ENCODE results near the gene CPLX1. TPM values are rescaled to one million over a fixed set of nuclear protein-coding genes. Genes with fewer than 3 reads are reported as not detected.
A peak's percentile ranks its signal among the peaks of the same experiment; 100 is the strongest.
"Not testable (repeated sequence)": the region's sequence is repeated elsewhere in the genome, so short reads cannot be mapped to it uniquely, and the experiment has no call there.

The CPLX1 gene
- total RNA-seq, 2 experiments from 2014 or later, result 0.21 to 0.25 TPM

- Histone ChIP-seq H3K9me2 (ENCODE audit: insufficient read depth, low read length) (no peaks in the 10 kb centered on the region), H3K4me2 (ENCODE audit: low read length) (no peak overlapping the region), H4K20me1 (ENCODE audit: insufficient read depth, low read length) (no peaks in the 10 kb centered on the region), H3K4me3 (ENCODE audit: low read depth, low read length, poor library complexity, severe bottlenecking) (no peak overlapping the region), H3K79me2 (ENCODE audit: insufficient read depth, low read depth, low read length) (no peaks in the 10 kb centered on the region), H2AFZ (ENCODE audit: low read length) (no peak overlapping the region), H3K36me3 (ENCODE audit: insufficient read depth, low read length) (peaks cover 33% of the 10 kb centered on the region; the same call in 1 of the 2 replicates), H3K9me3 (ENCODE audit: low read length) (no peaks in the 10 kb centered on the region), H3K4me1 (ENCODE audit: insufficient read depth, low read length, poor library complexity, severe bottlenecking) (peaks cover 10% of the 10 kb centered on the region), H3K27ac (ENCODE audit: low read depth, low read length, poor library complexity, severe bottlenecking) (no peak overlapping the region)
- ChIA-PET POLR2A (no interaction called here), CTCF (ENCODE audit: unreplicated experiment) (no interaction called here)
- intact Hi-C loops (cut with micrococcal nuclease; ENCODE audit: unreplicated experiment), result no loop called here
- BruUV-seq (replicated peaks), result no TSS peak
- DNase-seq (ENCODE audit: low spot score), result no peak
- no peak for TF ChIP-seq EZH2phosphoT487 (IDR thresholded peaks at IDR 0.05; ENCODE audit: borderline replicate concordance, low read depth, low read length)
- TF ChIP-seq, protein P1, sequence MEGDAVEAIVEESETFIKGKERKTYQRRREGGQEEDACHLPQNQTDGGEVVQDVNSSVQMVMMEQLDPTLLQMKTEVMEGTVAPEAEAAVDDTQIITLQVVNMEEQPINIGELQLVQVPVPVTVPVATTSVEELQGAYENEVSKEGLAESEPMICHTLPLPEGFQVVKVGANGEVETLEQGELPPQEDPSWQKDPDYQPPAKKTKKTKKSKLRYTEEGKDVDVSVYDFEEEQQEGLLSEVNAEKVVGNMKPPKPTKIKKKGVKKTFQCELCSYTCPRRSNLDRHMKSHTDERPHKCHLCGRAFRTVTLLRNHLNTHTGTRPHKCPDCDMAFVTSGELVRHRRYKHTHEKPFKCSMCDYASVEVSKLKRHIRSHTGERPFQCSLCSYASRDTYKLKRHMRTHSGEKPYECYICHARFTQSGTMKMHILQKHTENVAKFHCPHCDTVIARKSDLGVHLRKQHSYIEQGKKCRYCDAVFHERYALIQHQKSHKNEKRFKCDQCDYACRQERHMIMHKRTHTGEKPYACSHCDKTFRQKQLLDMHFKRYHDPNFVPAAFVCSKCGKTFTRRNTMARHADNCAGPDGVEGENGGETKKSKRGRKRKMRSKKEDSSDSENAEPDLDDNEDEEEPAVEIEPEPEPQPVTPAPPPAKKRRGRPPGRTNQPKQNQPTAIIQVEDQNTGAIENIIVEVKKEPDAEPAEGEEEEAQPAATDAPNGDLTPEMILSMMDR (conservative IDR thresholded peaks at IDR 0.05; ENCODE audit: low read length), result no peak
These were observed 86.4 kb downstream of the CPLX1 start for GRCh38 chr4:739569-739968.

DNA sequence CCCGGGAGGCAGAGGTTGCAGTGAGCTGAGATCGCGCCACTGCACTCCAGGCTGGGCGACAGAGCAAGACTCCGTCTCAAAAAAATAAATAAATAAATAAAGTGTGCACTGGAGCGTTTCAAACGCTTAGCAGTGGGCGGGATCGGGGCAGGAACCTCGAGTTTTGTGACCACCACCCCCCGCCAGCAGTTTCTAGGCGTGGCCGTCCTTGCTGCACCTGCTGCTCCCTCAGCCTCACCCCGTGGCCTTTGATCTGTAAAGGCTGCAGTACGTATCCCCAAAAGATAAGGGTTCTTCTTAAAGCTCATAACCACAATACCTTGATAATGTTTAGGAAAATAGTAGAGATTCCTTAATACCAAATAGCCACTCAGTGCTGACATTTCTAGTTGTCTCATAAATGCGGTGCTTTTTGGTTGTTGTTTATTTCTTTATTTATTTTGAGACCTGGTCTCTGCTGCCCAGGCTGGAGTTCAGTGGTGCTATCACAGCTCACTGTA lies 87.1 kb downstream of the CPLX1 start:
- TF ChIP-seq EZH2phosphoT487 (IDR thresholded peaks at IDR 0.05; ENCODE audit: borderline replicate concordance, low read depth, low read length), result no peak
- TF ChIP-seq, protein P1 (conservative IDR thresholded peaks at IDR 0.05; ENCODE audit: low read length), result no peak
- Histone ChIP-seq H2AFZ (ENCODE audit: low read length) (no peak overlapping the region), H3K9me3 (ENCODE audit: low read length) (no peaks in the 10 kb centered on the region), H4K20me1 (ENCODE audit: insufficient read depth, low read length) (no peaks in the 10 kb centered on the region), H3K9me2 (ENCODE audit: insufficient read depth, low read length) (no peaks in the 10 kb centered on the region), H3K79me2 (ENCODE audit: insufficient read depth, low read depth, low read length) (no peaks in the 10 kb centered on the region), H3K27ac (ENCODE audit: low read depth, low read length, poor library complexity, severe bottlenecking) (no peak overlapping the region), H3K4me3 (ENCODE audit: low read depth, low read length, poor library complexity, severe bottlenecking) (no peak overlapping the region), H3K4me2 (ENCODE audit: low read length) (no peak overlapping the region), H3K36me3 (ENCODE audit: insufficient read depth, low read length) (peaks cover 40% of the 10 kb centered on the region; the same call in 1 of the 2 replicates), H3K4me1 (ENCODE audit: insufficient read depth, low read length, poor library complexity, severe bottlenecking) (peaks cover 10% of the 10 kb centered on the region)
- POLR2A ChIA-PET, result no interaction called here
- intact Hi-C loops (cut with micrococcal nuclease; ENCODE audit: unreplicated experiment), result no loop called here
- BruUV-seq (replicated peaks), result no TSS peak
- peak; percentile 58 for DNase-seq (ENCODE audit: low spot score)
- CTCF ChIA-PET (ENCODE audit: unreplicated experiment), result no interaction called here

GRCh38 chr4:736561-736960 lies 89.4 kb downstream of the CPLX1 start:
- H3K27ac ChIP-seq (ENCODE audit: low read depth, low read length, poor library complexity, severe bottlenecking); intact Hi-C loops (cut with micrococcal nuclease; ENCODE audit: unreplicated experiment); H3K9me2 ChIP-seq (ENCODE audit: insufficient read depth, low read length); H3K4me2 ChIP-seq (ENCODE audit: low read length); H3K4me3 ChIP-seq (ENCODE audit: low read depth, low read length, poor library complexity, severe bottlenecking); H3K9me3 ChIP-seq (ENCODE audit: low read length); H4K20me1 ChIP-seq (ENCODE audit: insufficient read depth, low read length); CTCF ChIA-PET (ENCODE audit: unreplicated experiment); BruUV-seq (replicated peaks); POLR2A ChIA-PET; H2AFZ ChIP-seq (ENCODE audit: low read length); DNase-seq (ENCODE audit: low spot score); H3K79me2 ChIP-seq (ENCODE audit: insufficient read depth, low read depth, low read length): not testable (repeated sequence)
- peaks cover 56% of the 10 kb centered on the region for H3K36me3 ChIP-seq (ENCODE audit: insufficient read depth, low read length)
- peaks cover 10% of the 10 kb centered on the region for H3K4me1 ChIP-seq (ENCODE audit: insufficient read depth, low read length, poor library complexity, severe bottlenecking)
